H1 (cell line): ENCODE measurements around the gene VDAC2. TPM values are rescaled to one million over a fixed set of nuclear protein-coding genes. Genes with fewer than 3 reads are reported as not detected.

Experiments used
- polyA plus RNA-seq, 7 experiments: library from polyadenylated mRNA; depleted of rRNA in 3 of 7; stranded (reverse) in 5 of 7; unstranded in 2 of 7; fragments of >200 nt in 5 of 7; fragments of 200-250 nt in 2 of 7; gene quantifications; 1 replicate in 5 of 7; 2 replicates in 1 of 7; 4 replicates in 1 of 7; pipeline versions ENCODE4 v1.2.1 to v1.2.3, GENCODE V29; 2011 to 2013; ENCODE audit warnings: missing spikeins in 2 of 7, mixed read lengths in 2 of 7
- total RNA-seq: library from RNA; stranded (reverse); fragmentation: NEBNext Ultra II Directional; extraction: Animal tissue kit (Norgen Biotek cat#: 25700); gene quantifications from 2 replicates; pipeline ENCODE4 v1.2.1, GENCODE V29; 2021
- TF ChIP-seq, protein P1 (sequence below): fragments of 300-600 bp; sonication (generic); IDR thresholded peaks from 2 replicates; pipeline ENCODE4 v1.7.1; 2012; ENCODE audit warnings: low read length, moderate library complexity, mild to moderate bottlenecking, inconsistent platforms; ENCODE audit not compliant: insufficient replicate concordance

Gene VDAC2
- total and polyA plus RNA-seq, 2 of the 8 experiments (the other 6 are each of a cell fraction or from before 2014, with no cell fraction given) = 89.8 to 284 TPM

DNA sequence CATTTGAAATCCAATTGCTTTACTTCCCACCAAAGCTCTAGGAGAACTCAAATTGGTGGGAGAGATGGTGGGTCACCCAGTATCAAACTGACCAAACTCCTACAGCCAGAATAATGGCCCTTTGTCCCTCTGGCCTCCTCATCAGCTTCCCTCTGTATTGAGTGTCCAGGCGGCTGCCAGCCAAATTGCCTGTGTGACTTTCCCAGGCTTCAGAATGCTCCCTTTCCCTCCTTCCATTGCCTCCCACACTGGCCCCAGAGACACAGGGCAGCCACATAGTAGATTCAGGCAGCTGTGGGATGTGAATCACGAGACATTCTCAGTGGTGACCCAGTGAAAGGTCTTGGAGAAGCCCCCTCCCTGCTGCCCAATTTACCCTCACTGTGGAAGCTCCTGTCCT lies 12.7 kb upstream of the VDAC2 start (continued):
- TF ChIP-seq, protein P1, sequence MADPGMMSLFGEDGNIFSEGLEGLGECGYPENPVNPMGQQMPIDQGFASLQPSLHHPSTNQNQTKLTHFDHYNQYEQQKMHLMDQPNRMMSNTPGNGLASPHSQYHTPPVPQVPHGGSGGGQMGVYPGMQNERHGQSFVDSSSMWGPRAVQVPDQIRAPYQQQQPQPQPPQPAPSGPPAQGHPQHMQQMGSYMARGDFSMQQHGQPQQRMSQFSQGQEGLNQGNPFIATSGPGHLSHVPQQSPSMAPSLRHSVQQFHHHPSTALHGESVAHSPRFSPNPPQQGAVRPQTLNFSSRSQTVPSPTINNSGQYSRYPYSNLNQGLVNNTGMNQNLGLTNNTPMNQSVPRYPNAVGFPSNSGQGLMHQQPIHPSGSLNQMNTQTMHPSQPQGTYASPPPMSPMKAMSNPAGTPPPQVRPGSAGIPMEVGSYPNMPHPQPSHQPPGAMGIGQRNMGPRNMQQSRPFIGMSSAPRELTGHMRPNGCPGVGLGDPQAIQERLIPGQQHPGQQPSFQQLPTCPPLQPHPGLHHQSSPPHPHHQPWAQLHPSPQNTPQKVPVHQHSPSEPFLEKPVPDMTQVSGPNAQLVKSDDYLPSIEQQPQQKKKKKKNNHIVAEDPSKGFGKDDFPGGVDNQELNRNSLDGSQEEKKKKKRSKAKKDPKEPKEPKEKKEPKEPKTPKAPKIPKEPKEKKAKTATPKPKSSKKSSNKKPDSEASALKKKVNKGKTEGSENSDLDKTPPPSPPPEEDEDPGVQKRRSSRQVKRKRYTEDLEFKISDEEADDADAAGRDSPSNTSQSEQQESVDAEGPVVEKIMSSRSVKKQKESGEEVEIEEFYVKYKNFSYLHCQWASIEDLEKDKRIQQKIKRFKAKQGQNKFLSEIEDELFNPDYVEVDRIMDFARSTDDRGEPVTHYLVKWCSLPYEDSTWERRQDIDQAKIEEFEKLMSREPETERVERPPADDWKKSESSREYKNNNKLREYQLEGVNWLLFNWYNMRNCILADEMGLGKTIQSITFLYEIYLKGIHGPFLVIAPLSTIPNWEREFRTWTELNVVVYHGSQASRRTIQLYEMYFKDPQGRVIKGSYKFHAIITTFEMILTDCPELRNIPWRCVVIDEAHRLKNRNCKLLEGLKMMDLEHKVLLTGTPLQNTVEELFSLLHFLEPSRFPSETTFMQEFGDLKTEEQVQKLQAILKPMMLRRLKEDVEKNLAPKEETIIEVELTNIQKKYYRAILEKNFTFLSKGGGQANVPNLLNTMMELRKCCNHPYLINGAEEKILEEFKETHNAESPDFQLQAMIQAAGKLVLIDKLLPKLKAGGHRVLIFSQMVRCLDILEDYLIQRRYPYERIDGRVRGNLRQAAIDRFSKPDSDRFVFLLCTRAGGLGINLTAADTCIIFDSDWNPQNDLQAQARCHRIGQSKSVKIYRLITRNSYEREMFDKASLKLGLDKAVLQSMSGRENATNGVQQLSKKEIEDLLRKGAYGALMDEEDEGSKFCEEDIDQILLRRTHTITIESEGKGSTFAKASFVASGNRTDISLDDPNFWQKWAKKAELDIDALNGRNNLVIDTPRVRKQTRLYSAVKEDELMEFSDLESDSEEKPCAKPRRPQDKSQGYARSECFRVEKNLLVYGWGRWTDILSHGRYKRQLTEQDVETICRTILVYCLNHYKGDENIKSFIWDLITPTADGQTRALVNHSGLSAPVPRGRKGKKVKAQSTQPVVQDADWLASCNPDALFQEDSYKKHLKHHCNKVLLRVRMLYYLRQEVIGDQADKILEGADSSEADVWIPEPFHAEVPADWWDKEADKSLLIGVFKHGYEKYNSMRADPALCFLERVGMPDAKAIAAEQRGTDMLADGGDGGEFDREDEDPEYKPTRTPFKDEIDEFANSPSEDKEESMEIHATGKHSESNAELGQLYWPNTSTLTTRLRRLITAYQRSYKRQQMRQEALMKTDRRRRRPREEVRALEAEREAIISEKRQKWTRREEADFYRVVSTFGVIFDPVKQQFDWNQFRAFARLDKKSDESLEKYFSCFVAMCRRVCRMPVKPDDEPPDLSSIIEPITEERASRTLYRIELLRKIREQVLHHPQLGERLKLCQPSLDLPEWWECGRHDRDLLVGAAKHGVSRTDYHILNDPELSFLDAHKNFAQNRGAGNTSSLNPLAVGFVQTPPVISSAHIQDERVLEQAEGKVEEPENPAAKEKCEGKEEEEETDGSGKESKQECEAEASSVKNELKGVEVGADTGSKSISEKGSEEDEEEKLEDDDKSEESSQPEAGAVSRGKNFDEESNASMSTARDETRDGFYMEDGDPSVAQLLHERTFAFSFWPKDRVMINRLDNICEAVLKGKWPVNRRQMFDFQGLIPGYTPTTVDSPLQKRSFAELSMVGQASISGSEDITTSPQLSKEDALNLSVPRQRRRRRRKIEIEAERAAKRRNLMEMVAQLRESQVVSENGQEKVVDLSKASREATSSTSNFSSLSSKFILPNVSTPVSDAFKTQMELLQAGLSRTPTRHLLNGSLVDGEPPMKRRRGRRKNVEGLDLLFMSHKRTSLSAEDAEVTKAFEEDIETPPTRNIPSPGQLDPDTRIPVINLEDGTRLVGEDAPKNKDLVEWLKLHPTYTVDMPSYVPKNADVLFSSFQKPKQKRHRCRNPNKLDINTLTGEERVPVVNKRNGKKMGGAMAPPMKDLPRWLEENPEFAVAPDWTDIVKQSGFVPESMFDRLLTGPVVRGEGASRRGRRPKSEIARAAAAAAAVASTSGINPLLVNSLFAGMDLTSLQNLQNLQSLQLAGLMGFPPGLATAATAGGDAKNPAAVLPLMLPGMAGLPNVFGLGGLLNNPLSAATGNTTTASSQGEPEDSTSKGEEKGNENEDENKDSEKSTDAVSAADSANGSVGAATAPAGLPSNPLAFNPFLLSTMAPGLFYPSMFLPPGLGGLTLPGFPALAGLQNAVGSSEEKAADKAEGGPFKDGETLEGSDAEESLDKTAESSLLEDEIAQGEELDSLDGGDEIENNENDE = no peak
